ENCODE measurements around the gene LINC01488. TPM values are rescaled to one million over a fixed set of nuclear protein-coding genes. Genes with fewer than 3 reads are reported as not detected.

Gene LINC01488
- polyA plus RNA-seq, 1 experiment = not detected

- CTCF ChIA-PET = no interaction called here
Measured at GRCh38 chr11:69489746-69490365, 8.4 kb downstream of the LINC01488 start.

GRCh38 chr11:69490516-69490915 is 9.1 kb downstream of the LINC01488 start:
- ChIA-PET POLR2A (no interaction called here), CTCF (no interaction called here)
- Histone ChIP-seq H3K9me3 (ENCODE audit: control insufficient read depth, insufficient read depth, low read length) (no peaks in the 10 kb centered on the region; the same call in 1 of the 2 replicates), H3K27me3 (ENCODE audit: control insufficient read depth, insufficient read depth, low read length) (no peaks in the 10 kb centered on the region), H3K4me3 (ENCODE audit: low read depth, low read length) (no peak overlapping the region), H3K27ac (ENCODE audit: low read depth, low read length) (no peak overlapping the region)
- no peak for DNase-seq (ENCODE audit: low read depth, low spot score)
- TF ChIP-seq CTCF (IDR thresholded peaks at IDR 0.05; ENCODE audit: low read depth, low read length) = no peak

More at GRCh38 chr11:69489746-69490365, 8.4 kb downstream of the LINC01488 start:
- TF ChIP-seq CTCF (IDR thresholded peaks at IDR 0.05; ENCODE audit: low read depth, low read length) = no peak
- Histone ChIP-seq H3K4me3 (ENCODE audit: low read depth, low read length) (no peak overlapping the region), H3K9me3 (ENCODE audit: control insufficient read depth, insufficient read depth, low read length) (no peaks in the 10 kb centered on the region; the same call in 1 of the 2 replicates), H3K27ac (ENCODE audit: low read depth, low read length) (no peak overlapping the region), H3K27me3 (ENCODE audit: control insufficient read depth, insufficient read depth, low read length) (no peaks in the 10 kb centered on the region)
- no peak for DNase-seq (ENCODE audit: low read depth, low spot score)
- POLR2A ChIA-PET = no interaction called here

- Histone ChIP-seq H3K27ac (ENCODE audit: low read depth, low read length) (no peak overlapping the region), H3K27me3 (ENCODE audit: control insufficient read depth, insufficient read depth, low read length) (no peaks in the 10 kb centered on the region), H3K4me3 (ENCODE audit: low read depth, low read length) (no peak overlapping the region), H3K9me3 (ENCODE audit: control insufficient read depth, insufficient read depth, low read length) (no peaks in the 10 kb centered on the region; the same call in 1 of the 2 replicates)
- ChIA-PET CTCF (no interaction called here), POLR2A (no interaction called here)
- no peak for DNase-seq (ENCODE audit: low read depth, low spot score)
- no peak for TF ChIP-seq CTCF (IDR thresholded peaks at IDR 0.05; ENCODE audit: low read depth, low read length)
Measured at GRCh38 chr11:69491071-69492031, 9.9 kb downstream of the LINC01488 start.

GRCh38 chr11:69492201-69492991 is 10.9 kb downstream of the LINC01488 start:
- Histone ChIP-seq H3K27me3 (ENCODE audit: control insufficient read depth, insufficient read depth, low read length) (no peaks in the 10 kb centered on the region), H3K9me3 (ENCODE audit: control insufficient read depth, insufficient read depth, low read length) (no peaks in the 10 kb centered on the region; the same call in 1 of the 2 replicates), H3K27ac (ENCODE audit: low read depth, low read length) (no peak overlapping the region), H3K4me3 (ENCODE audit: low read depth, low read length) (no peak overlapping the region)
- TF ChIP-seq CTCF (IDR thresholded peaks at IDR 0.05; ENCODE audit: low read depth, low read length) = no peak
- ChIA-PET POLR2A (no interaction called here), CTCF (no interaction called here)
- no peak for DNase-seq (ENCODE audit: low read depth, low spot score)

Data from AG04450 (cell line).